K562 (cell line): ENCODE data around the gene MCL1. TPM values are rescaled to one million over a fixed set of nuclear protein-coding genes. Genes with fewer than 3 reads are reported as not detected.

ENCODE experiments used
- ADNP ChIP-seq: fragments of 200-800 bp; sonication (Bioruptor generic); IDR thresholded peaks from 2 replicates; pipeline ENCODE4 v1.6.1; 2016; ENCODE audit warnings: missing genetic modification characterization, missing compliant biosample characterization
- BRCA1 ChIP-seq, 2 experiments: fragments of 450-650 bp in 1 of 2; sonication (generic) in 1 of 2; formaldehyde crosslinking in 1 of 2; IDR thresholded peaks; 2 replicates each; pipeline versions ENCODE4 v1.5.0 to v1.6.1; 2017 to 2020; ENCODE audit warnings: mild to moderate bottlenecking in 1 of 2, missing genetic modification reagents in 1 of 2
- BRD9 ChIP-seq: fragments of 450-650 bp; IDR thresholded peaks from 2 replicates; pipeline ENCODE4 v1.6.1; 2018; ENCODE audit warnings: low read depth; ENCODE audit not compliant: partially characterized antibody
- CBX8 ChIP-seq: fragments of 200-600 bp; sonication (generic); IDR thresholded peaks from 2 replicates; pipeline ENCODE4 v1.6.1; 2012; ENCODE audit warnings: borderline replicate concordance, mixed run types, low read depth, mild to moderate bottlenecking, moderate library complexity, mixed read lengths, low read length, control low read depth, inconsistent platforms; ENCODE audit not compliant: poor library complexity, severe bottlenecking; ENCODE audit errors: extremely low read depth
- SREBF2 ChIP-seq: sonication (generic); formaldehyde crosslinking; IDR thresholded peaks from 2 replicates; pipeline ENCODE4 v1.4.0; 2020; ENCODE audit warnings: mild to moderate bottlenecking, missing genetic modification reagents
- ZNF140 ChIP-seq: fragments of 250-450 bp; sonication (Bioruptor Pico); IDR thresholded peaks from 2 replicates; pipeline ENCODE4 v1.8.0; 2021; ENCODE audit warnings: moderate library complexity, mild to moderate bottlenecking, inconsistent platforms
- ZNF445 ChIP-seq: fragments of 250-450 bp; sonication (Bioruptor Pico); IDR thresholded peaks from 2 replicates; pipeline ENCODE4 v1.4.0; 2020; ENCODE audit warnings: low read depth, mild to moderate bottlenecking, moderate library complexity
- ZNF583 ChIP-seq: fragments of 250-450 bp; sonication (Bioruptor Pico); IDR thresholded peaks from 2 replicates; pipeline ENCODE4 v1.4.0; 2020
- ZNF764 ChIP-seq: fragments of 250-450 bp; sonication (Bioruptor Pico); IDR thresholded peaks from 2 replicates; pipeline ENCODE4 v1.4.0; 2020; ENCODE audit warnings: low read depth, mild to moderate bottlenecking, moderate library complexity
- polyA plus RNA-seq, 8 experiments: library from polyadenylated mRNA; depleted of rRNA in 4 of 8; stranded (reverse) in 5 of 8; unstranded in 3 of 8; fragments of >200 nt; fragmentation: Nextera tagmentation in 2 of 8; fragmentation: Illumina TruSeq in 1 of 8; extraction: Ambion mirVana in 2 of 8; extraction: Trizol in 1 of 8; gene quantifications; 2 replicates each; pipeline versions ENCODE4 v1.2.1 to v1.2.3, GENCODE V29; 2011 to 2014; ENCODE audit warnings: inconsistent platforms in 1 of 8, missing spikeins in 1 of 8
- total RNA-seq, 7 experiments: library from RNA; depleted of rRNA in 6 of 7; stranded (reverse); fragments of >200 nt in 6 of 7; fragmentation: Illumina TruSeq in 2 of 7; extraction: Trizol in 2 of 7; gene quantifications; 2 replicates each; pipeline versions ENCODE4 v1.2.1 to v1.2.3, GENCODE V29; 2011 to 2021; ENCODE audit warnings: low replicate concordance in 1 of 7
- TF ChIP-seq, protein P1 (sequence below): fragments of 250-450 bp; sonication (Bioruptor Pico); IDR thresholded peaks from 2 replicates; pipeline ENCODE4 v1.4.0; 2020
- TF ChIP-seq, protein P2 (sequence below): fragments of 250-450 bp; sonication (Bioruptor Pico); IDR thresholded peaks from 2 replicates; pipeline ENCODE4 v1.5.0; 2021; ENCODE audit warnings: mild to moderate bottlenecking, moderate library complexity
- TF ChIP-seq, protein P3 (sequence below), 2 experiments: fragments of 450-650 bp; IDR thresholded peaks; 2 replicates each; pipeline ENCODE4 v1.6.1; 2018; ENCODE audit warnings: mild to moderate bottlenecking in 2 of 2, low read depth in 1 of 2; ENCODE audit not compliant: partially characterized antibody in 2 of 2

MCL1 gene
- total and polyA plus RNA-seq, 9 of the 15 experiments (the other 6 are each of a cell fraction or from before 2014, with no cell fraction given), result 27.1 to 224 (median 138) TPM

DNA sequence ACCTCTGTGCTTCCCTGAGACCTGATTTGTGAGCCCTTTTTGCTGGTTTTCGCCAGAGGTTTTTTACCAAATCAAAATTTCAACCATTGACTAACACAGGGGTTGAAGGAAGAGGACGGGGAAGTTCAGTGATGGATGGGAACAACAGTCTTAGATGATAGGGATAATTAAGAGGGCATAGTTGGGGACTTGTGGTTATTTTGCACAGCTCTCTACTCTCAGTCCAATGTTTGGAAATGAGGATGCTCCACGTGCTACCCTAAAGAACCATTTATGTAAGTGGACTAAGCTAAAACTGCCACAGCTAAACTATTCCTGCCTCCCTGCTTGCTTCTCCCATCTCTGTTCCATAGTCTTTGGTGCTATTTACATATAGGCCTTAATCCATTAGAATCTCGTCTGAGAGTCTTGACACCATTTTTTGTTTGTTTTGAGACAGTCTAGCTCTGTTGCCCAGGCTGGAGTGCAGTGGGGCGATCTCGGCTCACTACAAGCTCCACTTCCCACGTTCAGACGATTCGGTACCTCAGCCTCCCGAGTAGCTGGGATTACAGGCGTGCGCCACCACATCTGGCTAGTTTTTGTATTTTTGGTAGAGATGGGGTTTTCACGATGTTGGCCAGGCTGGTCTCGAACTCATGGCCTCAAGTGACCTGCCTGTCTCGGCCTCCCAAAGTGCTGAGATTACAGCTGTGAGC, 684 bp upstream of the MCL1 start (continued):
- TF ChIP-seq, protein P1, sequence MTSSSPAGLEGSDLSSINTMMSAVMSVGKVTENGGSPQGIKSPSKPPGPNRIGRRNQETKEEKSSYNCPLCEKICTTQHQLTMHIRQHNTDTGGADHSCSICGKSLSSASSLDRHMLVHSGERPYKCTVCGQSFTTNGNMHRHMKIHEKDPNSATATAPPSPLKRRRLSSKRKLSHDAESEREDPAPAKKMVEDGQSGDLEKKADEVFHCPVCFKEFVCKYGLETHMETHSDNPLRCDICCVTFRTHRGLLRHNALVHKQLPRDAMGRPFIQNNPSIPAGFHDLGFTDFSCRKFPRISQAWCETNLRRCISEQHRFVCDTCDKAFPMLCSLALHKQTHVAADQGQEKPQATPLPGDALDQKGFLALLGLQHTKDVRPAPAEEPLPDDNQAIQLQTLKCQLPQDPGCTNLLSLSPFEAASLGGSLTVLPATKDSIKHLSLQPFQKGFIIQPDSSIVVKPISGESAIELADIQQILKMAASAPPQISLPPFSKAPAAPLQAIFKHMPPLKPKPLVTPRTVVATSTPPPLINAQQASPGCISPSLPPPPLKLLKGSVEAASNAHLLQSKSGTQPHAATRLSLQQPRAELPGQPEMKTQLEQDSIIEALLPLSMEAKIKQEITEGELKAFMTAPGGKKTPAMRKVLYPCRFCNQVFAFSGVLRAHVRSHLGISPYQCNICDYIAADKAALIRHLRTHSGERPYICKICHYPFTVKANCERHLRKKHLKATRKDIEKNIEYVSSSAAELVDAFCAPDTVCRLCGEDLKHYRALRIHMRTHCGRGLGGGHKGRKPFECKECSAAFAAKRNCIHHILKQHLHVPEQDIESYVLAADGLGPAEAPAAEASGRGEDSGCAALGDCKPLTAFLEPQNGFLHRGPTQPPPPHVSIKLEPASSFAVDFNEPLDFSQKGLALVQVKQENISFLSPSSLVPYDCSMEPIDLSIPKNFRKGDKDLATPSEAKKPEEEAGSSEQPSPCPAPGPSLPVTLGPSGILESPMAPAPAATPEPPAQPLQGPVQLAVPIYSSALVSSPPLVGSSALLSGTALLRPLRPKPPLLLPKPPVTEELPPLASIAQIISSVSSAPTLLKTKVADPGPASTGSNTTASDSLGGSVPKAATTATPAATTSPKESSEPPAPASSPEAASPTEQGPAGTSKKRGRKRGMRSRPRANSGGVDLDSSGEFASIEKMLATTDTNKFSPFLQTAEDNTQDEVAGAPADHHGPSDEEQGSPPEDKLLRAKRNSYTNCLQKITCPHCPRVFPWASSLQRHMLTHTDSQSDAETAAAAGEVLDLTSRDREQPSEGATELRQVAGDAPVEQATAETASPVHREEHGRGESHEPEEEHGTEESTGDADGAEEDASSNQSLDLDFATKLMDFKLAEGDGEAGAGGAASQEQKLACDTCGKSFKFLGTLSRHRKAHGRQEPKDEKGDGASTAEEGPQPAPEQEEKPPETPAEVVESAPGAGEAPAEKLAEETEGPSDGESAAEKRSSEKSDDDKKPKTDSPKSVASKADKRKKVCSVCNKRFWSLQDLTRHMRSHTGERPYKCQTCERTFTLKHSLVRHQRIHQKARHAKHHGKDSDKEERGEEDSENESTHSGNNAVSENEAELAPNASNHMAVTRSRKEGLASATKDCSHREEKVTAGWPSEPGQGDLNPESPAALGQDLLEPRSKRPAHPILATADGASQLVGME (CRISPR knock-in tag), result no peak
- TF ChIP-seq ADNP (tag) (peak; percentile 73), ZNF583 (CRISPR knock-in tag) (0 out of 2 replicates have a peak, but pooled peaks have one; percentile 1), ZNF140 (CRISPR knock-in tag) (no peak), BRCA1 (IDR thresholded peaks at IDR 0.05) (no peak), BRCA1 (CRISPR knock-in tag; IDR thresholded peaks at IDR 0.05) (no peak), CBX8 (no peak), ZNF445 (no peak), SREBF2 (no peak), BRD9 (peak; percentile 82), ZNF764 (no peak)
- TF ChIP-seq, protein P2, sequence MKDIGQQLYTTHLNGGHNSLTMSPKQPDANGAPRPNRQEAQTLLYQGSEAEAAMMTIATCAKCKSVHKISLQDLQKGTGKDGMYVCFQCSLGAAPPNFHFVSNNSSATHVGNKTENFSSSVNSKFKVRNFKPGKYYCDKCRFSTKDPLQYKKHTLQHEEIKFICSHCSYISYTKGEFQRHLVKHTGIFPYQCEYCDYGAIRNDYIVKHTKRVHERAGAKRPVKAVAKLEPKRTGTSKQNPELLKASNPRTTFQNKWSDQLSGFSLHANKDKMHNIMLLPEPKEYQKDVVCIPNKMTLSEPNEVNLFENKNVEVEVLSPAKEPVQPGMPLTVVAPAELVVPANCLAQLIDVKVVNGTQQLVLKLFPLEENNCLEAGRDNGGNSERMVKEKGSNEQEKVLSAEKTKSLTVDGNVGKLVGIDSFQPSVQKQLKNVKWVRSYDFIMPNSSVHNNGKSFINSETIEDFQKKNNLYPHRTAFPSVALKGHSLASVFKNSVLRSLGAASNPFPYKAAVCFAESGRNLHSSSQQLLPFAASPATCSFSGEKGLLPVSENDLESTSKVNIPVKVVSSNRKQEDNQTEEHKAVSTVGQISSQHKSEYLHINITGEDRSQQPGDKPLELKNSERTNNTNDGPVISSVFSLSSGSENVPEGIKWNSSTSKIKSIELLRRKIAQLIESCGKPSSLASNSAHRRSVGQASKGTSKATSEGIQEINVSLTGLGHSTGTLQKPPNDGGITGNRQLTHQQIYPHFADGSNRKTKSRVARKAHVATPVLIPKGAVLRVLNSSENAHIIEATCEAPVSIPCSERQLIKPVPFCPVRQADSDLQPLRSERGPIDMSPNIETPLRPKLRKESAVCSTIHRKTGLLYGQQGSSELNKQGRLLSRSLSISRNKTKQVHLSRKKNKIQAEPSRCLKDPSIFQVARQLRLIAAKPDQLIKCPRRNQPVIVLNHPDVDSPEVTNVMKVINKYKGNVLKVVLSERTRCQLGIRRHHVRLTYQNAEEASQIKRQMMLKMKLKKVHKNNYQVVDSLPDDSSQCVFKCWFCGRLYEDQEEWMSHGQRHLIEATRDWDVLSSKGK, result no peak; the same call in 1 of the 2 replicates
- TF ChIP-seq, protein P3, sequence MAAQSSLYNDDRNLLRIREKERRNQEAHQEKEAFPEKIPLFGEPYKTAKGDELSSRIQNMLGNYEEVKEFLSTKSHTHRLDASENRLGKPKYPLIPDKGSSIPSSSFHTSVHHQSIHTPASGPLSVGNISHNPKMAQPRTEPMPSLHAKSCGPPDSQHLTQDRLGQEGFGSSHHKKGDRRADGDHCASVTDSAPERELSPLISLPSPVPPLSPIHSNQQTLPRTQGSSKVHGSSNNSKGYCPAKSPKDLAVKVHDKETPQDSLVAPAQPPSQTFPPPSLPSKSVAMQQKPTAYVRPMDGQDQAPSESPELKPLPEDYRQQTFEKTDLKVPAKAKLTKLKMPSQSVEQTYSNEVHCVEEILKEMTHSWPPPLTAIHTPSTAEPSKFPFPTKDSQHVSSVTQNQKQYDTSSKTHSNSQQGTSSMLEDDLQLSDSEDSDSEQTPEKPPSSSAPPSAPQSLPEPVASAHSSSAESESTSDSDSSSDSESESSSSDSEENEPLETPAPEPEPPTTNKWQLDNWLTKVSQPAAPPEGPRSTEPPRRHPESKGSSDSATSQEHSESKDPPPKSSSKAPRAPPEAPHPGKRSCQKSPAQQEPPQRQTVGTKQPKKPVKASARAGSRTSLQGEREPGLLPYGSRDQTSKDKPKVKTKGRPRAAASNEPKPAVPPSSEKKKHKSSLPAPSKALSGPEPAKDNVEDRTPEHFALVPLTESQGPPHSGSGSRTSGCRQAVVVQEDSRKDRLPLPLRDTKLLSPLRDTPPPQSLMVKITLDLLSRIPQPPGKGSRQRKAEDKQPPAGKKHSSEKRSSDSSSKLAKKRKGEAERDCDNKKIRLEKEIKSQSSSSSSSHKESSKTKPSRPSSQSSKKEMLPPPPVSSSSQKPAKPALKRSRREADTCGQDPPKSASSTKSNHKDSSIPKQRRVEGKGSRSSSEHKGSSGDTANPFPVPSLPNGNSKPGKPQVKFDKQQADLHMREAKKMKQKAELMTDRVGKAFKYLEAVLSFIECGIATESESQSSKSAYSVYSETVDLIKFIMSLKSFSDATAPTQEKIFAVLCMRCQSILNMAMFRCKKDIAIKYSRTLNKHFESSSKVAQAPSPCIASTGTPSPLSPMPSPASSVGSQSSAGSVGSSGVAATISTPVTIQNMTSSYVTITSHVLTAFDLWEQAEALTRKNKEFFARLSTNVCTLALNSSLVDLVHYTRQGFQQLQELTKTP (IDR thresholded peaks at IDR 0.05; ENCODE audit: low read depth in 1 of 2, partially characterized antibody in 2 of 2), result peak in 1 of 2 experiments; percentile 19
